ENCODE measurements around the gene PCSK9. TPM values are rescaled to one million over a fixed set of nuclear protein-coding genes. Genes with fewer than 3 reads are reported as not detected.
A peak's percentile ranks its signal among the peaks of the same experiment; 100 is the strongest.
"Not testable (repeated sequence)": the region's sequence is repeated elsewhere in the genome, so short reads cannot be mapped to it uniquely, and the experiment has no call there.

Gene PCSK9
- total RNA-seq, 2 donors from 2014 or later, result not detected

DNA sequence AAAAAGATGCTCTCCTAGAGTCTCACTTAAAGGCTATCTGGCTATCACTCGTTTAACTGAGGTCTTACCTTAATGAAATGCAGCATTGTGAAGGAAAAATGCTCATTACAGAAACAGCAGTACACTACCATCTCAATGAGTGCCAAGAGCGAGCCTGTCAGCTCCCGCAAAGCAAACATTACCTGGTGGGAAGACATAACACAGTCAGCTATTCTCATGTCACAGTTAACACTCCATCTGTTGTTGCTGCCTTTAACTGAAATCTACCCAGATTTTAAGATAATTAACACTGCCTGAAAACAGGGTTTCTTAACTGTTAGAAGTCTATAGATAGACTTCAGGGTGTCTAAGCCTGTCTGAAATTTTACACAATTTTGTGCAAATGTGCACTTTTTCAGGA is 39.1 kb downstream of the PCSK9 start:
- ATAC-seq, result no peak
- Mint-ChIP-seq H3K36me3 (peaks cover 0 to 12% of the 10 kb centered on the region in 2 donors), H3K9me3 (no peaks in the 10 kb centered on the region), H3K27ac (no peak overlapping the region)
- DNase-seq (ENCODE audit: low spot score in 2 of 2), result no peak

- Mint-ChIP-seq H3K27ac (no peak overlapping the region), H3K36me3 (peaks cover 0 to 7% of the 10 kb centered on the region in 2 donors), H3K9me3 (no peaks in the 10 kb centered on the region)
- DNase-seq (ENCODE audit: low spot score in 2 of 2) (no peak), ATAC-seq (no peak)
Measured at GRCh38 chr1:55079651-55080050, 40.3 kb downstream of the PCSK9 start.

DNA sequence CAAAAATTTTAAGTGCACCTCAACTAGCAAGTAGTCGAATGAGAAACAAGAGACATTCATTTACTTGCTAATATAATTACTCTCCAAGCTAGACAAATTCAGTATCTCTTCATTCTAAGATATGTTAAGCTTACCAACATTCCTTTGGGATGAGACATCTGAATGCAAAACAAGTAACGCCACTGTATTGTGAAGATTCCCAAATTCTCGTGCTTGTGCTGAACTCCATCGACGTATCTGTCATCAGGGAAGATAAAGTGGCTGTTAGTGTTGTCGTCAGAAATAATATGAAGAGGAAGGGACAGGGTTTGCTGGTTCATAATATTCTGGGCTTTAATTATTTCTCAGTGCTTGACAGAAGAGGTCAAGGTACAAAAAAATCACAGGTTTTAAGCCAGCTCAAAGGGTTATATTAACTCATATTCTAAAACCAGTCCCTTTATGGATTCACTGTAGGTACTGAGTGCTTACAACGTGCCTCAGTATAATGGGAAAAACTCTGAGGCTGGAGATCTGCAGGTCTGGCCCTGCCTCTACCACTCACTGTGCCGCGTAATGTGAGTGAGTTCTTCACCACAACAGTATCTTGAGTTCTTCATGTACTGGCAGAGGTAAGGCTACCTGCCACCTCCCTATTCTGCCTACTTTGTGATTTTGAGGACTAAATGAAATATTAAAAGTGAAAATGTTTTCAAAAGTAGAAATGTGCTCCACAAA is 42.0 kb downstream of the PCSK9 start:
- ATAC-seq (no peak), DNase-seq (ENCODE audit: low spot score in 2 of 2) (no peak)
- Mint-ChIP-seq H3K9me3 (no peaks in the 10 kb centered on the region), H3K36me3 (no peaks in the 10 kb centered on the region), H3K27ac (peak overlapping the region in 1 of 2 donors; percentile 67)

DNA sequence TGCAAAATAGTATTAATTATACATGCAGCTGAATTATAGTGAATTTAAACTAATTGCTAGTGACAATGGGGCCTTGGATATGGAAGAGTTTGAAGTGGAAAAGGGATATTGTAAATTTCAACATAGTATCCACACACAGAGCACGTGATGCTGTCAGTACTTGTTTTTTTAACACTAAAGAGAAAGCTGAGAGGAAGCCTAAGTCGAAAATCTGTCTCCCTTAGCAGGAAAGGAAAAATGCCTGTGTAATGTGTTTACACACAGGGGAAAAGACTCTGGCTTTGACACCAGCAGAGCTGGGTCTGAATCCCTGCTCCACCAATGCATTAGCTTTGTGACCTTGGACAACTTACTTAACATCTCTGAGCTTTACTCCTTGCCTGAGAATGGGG is 42.6 kb downstream of the PCSK9 start:
- Mint-ChIP-seq H3K36me3 (no peaks in the 10 kb centered on the region), H3K9me3 (no peaks in the 10 kb centered on the region), H3K27ac (peak overlapping the region; percentile 17 to 67)
- DNase-seq (ENCODE audit: low spot score in 2 of 2) (no peak), ATAC-seq (no peak)

DNA sequence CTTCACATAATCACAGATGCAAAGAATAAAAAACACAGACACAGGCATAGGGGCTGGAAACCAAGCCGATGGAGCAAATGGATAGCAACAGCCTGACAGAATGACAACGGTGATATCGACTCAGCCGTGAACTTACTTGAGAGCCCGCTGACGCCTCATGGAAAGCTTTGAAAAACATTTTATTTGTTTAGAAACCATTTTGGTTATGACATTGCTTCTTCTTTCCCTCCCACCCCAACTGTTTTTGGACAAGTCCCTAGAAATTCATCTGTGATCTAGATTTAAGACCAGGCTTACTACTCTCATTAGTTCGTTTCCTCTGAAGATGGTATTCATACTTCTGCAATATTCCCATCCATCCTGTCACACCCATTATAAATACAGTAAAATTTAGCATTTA is 44.9 kb downstream of the PCSK9 start:
- Mint-ChIP-seq H3K36me3 (peaks cover 8 to 10% of the 10 kb centered on the region in 2 donors), H3K27ac (no peak overlapping the region), H3K9me3 (no peaks in the 10 kb centered on the region)
- ATAC-seq (no peak), DNase-seq (ENCODE audit: low spot score in 2 of 2) (no peak)

DNA sequence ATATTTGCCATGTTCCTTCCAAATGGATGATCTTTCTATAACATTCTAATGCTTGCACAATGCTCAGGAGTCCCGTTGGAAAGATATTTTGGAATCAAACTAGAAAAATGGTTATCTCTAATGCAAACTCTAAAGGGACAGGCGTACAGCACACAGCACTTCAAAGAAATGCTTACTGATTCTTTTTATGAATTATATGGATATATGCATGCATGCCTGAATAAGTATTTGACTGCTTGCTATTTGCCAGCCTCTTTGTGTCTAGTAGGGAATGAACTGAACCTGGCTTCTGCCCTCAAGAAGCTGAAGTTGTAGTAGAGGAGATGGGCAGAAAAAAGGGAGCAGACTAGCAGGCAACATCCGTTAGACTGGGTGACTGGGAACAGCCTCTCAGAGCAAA is 48.1 kb downstream of the PCSK9 start:
- H3K9me3 Mint-ChIP-seq, result no peaks in the 10 kb centered on the region
- ATAC-seq (no peak), DNase-seq (ENCODE audit: low spot score in 2 of 2) (no peak)
- H3K27ac Mint-ChIP-seq, result peak overlapping the region; percentile 64 to 85
- H3K36me3 Mint-ChIP-seq, result peaks cover 8 to 10% of the 10 kb centered on the region in 2 donors

DNA sequence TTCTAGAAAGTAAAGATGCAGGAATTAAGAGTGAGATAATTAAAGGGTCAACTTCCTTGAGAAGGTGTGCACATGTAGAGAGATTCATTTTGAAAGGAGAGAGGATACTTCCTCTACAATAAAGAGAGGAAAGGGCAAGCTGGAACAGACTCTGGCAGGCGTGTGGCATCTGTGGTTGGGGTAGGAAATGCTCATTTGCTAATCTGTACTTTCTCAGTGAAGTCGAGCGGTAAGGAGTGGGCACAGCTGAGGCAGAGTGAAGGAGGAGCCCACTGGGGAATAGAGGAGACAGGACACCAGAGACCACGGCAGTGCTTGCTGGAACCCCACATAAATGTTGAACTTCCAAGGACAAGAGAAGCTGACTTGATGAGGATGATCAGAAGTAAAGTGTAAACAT is 49.1 kb downstream of the PCSK9 start:
- DNase-seq (ENCODE audit: low spot score in 2 of 2) (no peak), ATAC-seq (no peak)
- no peaks in the 10 kb centered on the region for H3K9me3 Mint-ChIP-seq
- peak overlapping the region; percentile 64 to 85 for H3K27ac Mint-ChIP-seq
- peaks cover 8 to 10% of the 10 kb centered on the region in 2 donors for H3K36me3 Mint-ChIP-seq

DNA sequence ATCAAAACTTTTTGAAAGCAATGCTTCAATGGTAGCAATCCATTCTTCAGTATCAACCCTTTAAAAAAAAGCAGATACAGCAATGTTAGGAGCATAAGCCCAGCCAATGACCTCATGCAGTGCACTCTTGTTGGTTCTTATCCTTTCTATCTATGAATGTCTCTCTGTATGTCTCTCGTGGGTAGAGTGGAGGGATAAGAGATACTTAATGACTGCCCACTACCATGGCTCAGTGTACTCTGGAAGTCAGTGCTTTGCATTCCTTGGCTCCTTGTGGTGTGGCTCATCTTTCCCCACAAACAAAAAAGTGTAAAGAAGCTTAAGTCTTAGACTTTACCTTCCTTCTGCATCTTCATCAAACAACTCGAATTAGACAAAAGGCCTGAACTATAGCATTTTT is 50.3 kb downstream of the PCSK9 start:
- Mint-ChIP-seq H3K9me3 (no peaks in the 10 kb centered on the region), H3K27ac (no peak overlapping the region), H3K36me3 (peaks cover 8 to 10% of the 10 kb centered on the region in 2 donors)
- DNase-seq (ENCODE audit: low spot score in 2 of 2) (no peak), ATAC-seq (no peak)

GRCh38 chr1:55092475-55092874 is 53.1 kb downstream of the PCSK9 start:
- Mint-ChIP-seq H3K27ac (no peak overlapping the region), H3K9me3 (no peaks in the 10 kb centered on the region), H3K36me3 (peaks cover 8 to 18% of the 10 kb centered on the region in 2 donors)
- ATAC-seq, result no peak
- DNase-seq (ENCODE audit: low spot score in 2 of 2), result no peak

DNA sequence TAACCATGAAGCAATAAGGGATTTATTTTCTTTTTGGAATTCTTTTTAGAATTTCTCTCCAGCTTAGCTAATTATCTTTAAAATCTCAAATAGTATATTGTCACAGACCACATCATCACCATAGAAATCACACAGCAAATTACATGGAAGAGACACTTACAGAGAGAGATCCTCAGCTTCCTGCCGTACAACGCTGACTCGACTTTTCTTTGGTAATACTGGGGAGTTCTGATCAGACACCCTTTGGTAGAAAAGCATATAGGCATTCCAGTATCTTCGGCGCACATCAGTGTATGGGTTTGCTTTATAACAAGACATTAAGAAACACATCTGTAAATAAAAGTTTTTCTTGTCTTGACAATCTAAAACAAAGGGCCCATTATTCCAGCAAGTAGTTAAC is 55.7 kb downstream of the PCSK9 start:
- DNase-seq (ENCODE audit: low spot score in 2 of 2) (no peak), ATAC-seq (no peak)
- H3K36me3 Mint-ChIP-seq, result peaks cover 8 to 10% of the 10 kb centered on the region in 2 donors
- H3K27ac Mint-ChIP-seq, result peak overlapping the region in 1 of 2 donors; percentile 79
- H3K9me3 Mint-ChIP-seq, result no peaks in the 10 kb centered on the region

GRCh38 chr1:55103891-55104290 is 64.5 kb downstream of the PCSK9 start:
- Mint-ChIP-seq H3K9me3 (no peaks in the 10 kb centered on the region), H3K27ac (peak overlapping the region in 1 of 2 donors; percentile 39), H3K36me3 (peaks cover 0 to 11% of the 10 kb centered on the region in 2 donors)
- peak in 1 of 2 donors; percentile 38 for ATAC-seq
- no peak for DNase-seq (ENCODE audit: low spot score in 2 of 2)

DNA sequence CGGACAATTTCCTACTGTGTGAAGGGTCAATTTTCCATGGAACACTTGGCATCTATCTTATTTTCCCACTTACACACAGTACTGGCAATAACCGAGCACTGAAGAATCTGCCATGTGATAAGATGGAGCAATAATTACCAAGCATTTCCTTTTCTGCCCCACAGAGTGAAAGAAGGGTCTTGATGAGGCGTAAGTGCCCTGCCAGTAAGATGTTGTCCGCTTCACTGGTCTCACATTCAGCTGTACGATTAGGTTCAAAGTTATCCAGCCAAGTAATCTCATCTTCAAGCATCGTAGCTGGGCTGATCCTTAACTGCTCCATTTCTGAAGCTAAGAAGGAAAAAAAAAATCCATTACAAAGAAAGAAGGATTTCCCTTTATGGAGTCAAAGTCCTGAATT is 67.8 kb downstream of the PCSK9 start:
- DNase-seq (ENCODE audit: low spot score in 2 of 2), result no peak

DNA sequence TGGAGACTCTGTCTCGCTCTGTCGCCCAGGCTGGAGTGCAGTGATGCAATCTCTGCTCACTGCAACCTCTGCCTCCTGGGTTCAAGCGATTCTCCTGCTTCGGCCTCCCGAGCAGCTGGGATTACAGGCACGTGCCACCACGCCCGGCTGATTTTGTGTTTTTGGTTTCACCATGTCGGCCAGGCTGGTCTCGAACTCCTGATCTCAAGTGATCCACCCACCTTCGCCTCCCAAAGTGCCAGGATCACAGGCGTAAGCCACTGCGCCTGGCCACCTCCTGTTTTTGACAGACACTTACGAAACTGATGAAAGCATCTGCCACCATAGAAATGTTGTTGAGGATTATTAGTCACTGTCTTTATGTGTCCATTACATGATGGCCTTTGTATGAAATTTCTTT is 69.7 kb downstream of the PCSK9 start:
- DNase-seq (ENCODE audit: low spot score in 2 of 2); ATAC-seq: not testable (repeated sequence)
- Mint-ChIP-seq H3K9me3 (peaks cover 0 to 14% of the 10 kb centered on the region in 2 donors), H3K27ac (peak overlapping the region; percentile 18 to 83), H3K36me3 (peaks cover 20 to 24% of the 10 kb centered on the region in 2 donors)

More for the DNA sequence above, 67.8 kb downstream of the PCSK9 start:
- H3K27ac Mint-ChIP-seq, result peak overlapping the region in 1 of 2 donors; percentile 54
- no peak for ATAC-seq
- peaks cover 5 to 8% of the 10 kb centered on the region in 2 donors for H3K36me3 Mint-ChIP-seq
- peaks cover 0 to 1% of the 10 kb centered on the region in 2 donors for H3K9me3 Mint-ChIP-seq

Other genes starting within 250 kb of the PCSK9 start
- gene TTC22, start 238.2 kb upstream of the PCSK9 start, total RNA-seq, result 1 to 10 TPM; 1.4 to 9.6 TPM
- 10 to 100 TPM; 28.4 to 94.6 TPM for gene DHCR24, start 152.4 kb upstream of the PCSK9 start, total RNA-seq
- gene TMEM61, start 58.9 kb upstream of the PCSK9 start, total RNA-seq, result under 1 TPM in 1 of 2 donors, not detected in 1; 0.23 TPM
- gene BSND, start 40.6 kb upstream of the PCSK9 start, total RNA-seq, result under 1 TPM in 1 of 2 donors, not detected in 1; 0.12 TPM
- gene USP24, start 175.8 kb downstream of the PCSK9 start, total RNA-seq, result 10 to 100 TPM; 34.0 to 48.7 TPM

Measured in activated naive CD4-positive, alpha-beta T cell treated with anti-CD3 and anti-CD28 coated beads, Interleukin-2, amount 50 U/mL, for 72 hours (primary cell).